Activated CD8-positive, alpha-beta T cell treated with anti-CD3 and anti-CD28 coated beads, Interleukin-2, amount 10 ng/mL, durations not matched to agents 7 days and 5 days (primary cell): ENCODE measurements around the gene MCM9. TPM values are rescaled to one million over a fixed set of nuclear protein-coding genes. Genes with fewer than 3 reads are reported as not detected.

Source experiments
- ATAC-seq: fragments of 150-1000 bp; cut with Tn5 transposase; one replicate; pipeline ENCODE4 v1.10.0; 2021; ENCODE audit warnings: moderate library complexity
- CTCF ChIA-PET: fragments of 350-600 bp; sonication (Branson Sonifier 250); formaldehyde crosslinking; loops from one replicate; lab custom pipeline; 2021; ENCODE audit warnings: antibody characterized with exemption; lab: Charles Lee
- POLR2A ChIA-PET: fragments of 350-600 bp; sonication (Branson Sonifier 250); formaldehyde crosslinking; loops from one replicate; lab custom pipeline; 2021; ENCODE audit warnings: antibody characterized with exemption; lab: Charles Lee
- DNase-seq: peaks from one replicate; pipeline ENCODE4 v3.0.0-alpha.2; 2020
- H3K27ac Mint-ChIP-seq: one replicate; pipeline ENCODE4 v1.8.0; 2021; ENCODE audit warnings: mild to moderate bottlenecking, mixed read lengths
- H3K27me3 Mint-ChIP-seq: one replicate; pipeline ENCODE4 v1.8.0; 2021; ENCODE audit warnings: low read depth, mixed read lengths
- H3K36me3 Mint-ChIP-seq: one replicate; pipeline ENCODE4 v1.8.0; 2021; ENCODE audit warnings: low read depth, mixed read lengths
- H3K4me1 Mint-ChIP-seq: one replicate; pipeline ENCODE4 v1.8.0; 2021; ENCODE audit warnings: low read depth, mixed read lengths
- H3K4me3 Mint-ChIP-seq: one replicate; pipeline ENCODE4 v1.8.0; 2021; ENCODE audit warnings: mild to moderate bottlenecking, mixed read lengths
- H3K9me3 Mint-ChIP-seq: one replicate; pipeline ENCODE4 v1.8.0; 2022; ENCODE audit warnings: mixed read lengths; ENCODE audit not compliant: insufficient read depth
- total RNA-seq, 2 experiments: library from RNA; stranded (reverse); gene quantifications; one replicate each; pipeline ENCODE4 v1.2.3, GENCODE V29; 2021

The MCM9 gene
- total RNA-seq, 2 experiments from 2014 or later, result 18.1 to 18.8 TPM

DNA sequence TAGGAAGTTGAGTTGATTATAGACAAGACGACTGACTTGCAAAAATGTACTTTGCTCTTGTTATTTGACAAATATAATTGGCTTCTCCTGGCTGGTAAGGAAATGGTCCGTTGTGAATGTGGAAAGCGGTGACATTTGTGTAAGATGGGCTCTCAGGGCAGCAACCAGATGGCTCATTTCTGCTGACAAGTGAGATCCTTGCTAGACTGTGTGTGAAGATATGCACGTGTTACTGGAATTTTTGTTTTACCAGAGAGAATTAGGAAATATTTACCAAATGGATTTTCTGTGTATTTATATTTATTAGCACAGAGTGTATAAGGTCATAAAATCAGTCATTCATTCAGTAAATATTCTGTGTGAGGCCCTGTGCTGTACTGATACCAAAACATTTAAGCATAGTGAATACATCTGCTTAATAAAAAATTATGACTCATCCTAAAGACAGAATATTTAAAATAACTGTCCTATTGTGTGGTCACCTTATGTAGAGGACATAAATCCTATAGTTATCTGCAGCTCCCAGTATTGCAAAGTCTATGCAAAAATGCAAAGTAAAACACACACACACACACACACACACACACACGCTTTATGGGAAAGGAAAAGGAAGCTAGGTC lies 150.9 kb downstream of the MCM9 start:
- H3K9me3 Mint-ChIP-seq, result no peaks in the 10 kb centered on the region

DNA sequence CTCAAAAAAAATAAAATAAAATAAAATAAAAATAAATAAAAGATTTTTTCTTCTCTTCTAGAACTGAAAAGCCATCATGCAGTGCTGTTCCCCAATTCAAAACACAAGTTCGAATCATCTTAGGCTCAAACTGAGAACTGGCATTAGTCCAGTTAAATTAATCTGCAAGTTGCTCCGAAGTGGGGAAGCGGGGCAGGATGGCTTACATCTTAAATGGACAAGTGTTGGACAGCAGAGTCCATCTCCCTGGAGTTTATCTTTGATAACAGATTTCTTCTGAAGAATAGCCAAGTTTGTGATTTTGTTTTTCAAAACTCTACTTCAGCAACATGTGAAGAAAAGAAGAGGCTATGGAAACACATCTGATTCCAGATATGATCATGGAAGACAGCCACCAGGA lies 152.3 kb downstream of the MCM9 start:
- Mint-ChIP-seq H3K4me3 (no peak overlapping the region), H3K36me3 (no peaks in the 10 kb centered on the region), H3K4me1 (peaks cover 3% of the 10 kb centered on the region), H3K27ac (no peak overlapping the region), H3K9me3 (no peaks in the 10 kb centered on the region), H3K27me3 (no peaks in the 10 kb centered on the region)
- POLR2A ChIA-PET, result no interaction called here
- DNase-seq, result no peak
- CTCF ChIA-PET, result interaction anchor here (1.0 kb wide), 1 partner anchor 217 kb away, joined by 3 read pairs; no protein-coding TSS in a partner anchor
- ATAC-seq, result no peak

More for the DNA sequence above, 150.9 kb downstream of the MCM9 start:
- POLR2A ChIA-PET, result interaction anchor here (0.6 kb wide), 1 partner anchor 16 kb away, joined by 3 read pairs; no protein-coding TSS in a partner anchor
- Mint-ChIP-seq H3K27ac (no peak overlapping the region), H3K4me3 (no peak overlapping the region), H3K36me3 (no peaks in the 10 kb centered on the region), H3K27me3 (no peaks in the 10 kb centered on the region), H3K4me1 (peaks cover 10% of the 10 kb centered on the region)
- ATAC-seq (no peak), DNase-seq (no peak)
- CTCF ChIA-PET, result interaction anchor here (0.8 to 2.1 kb wide), 4 partner anchors 9 to 86 kb away, joined by 3 to 9 read pairs (median 3); no protein-coding TSS in a partner anchor

DNA sequence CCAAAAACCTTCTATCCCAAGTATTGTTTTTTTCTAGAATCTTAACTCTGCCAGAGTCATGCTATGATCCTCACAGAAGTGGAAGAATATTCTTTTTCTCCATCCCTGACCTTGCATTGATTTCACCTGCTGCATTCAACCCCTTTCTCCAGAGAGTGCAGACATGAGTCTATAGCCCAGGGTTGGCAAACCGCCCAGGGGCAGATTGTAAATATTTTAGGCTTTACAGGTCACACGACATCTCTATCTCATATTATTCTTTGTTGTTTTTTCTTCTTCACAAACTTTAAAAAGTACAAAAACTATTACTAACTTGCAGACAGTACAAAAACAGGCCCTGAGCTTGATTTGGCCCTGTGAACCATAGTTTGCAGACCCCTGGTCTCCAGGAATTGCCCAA lies 153.1 kb downstream of the MCM9 start:
- H3K36me3 Mint-ChIP-seq, result no peaks in the 10 kb centered on the region

DNA sequence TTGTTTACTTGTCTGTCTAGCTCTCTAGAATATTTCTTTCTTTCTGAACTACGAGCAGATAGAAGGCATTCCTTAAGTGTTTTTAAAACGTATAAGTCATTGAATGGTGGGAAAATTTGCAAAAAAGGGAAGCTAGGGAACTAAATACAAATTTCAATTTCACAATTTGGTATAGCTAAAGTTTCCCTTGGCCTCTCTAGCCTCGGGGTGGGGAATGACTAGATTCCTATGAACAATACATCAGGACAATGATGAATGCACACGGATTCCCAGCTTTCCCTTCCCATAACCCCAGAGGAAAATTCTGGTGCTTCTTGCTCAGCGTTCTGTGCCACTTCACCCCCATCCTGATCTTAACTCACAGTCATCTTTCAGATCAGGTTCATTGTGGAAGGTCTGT lies 154.3 kb downstream of the MCM9 start:
- Mint-ChIP-seq H3K27me3 (no peaks in the 10 kb centered on the region), H3K9me3 (no peaks in the 10 kb centered on the region), H3K27ac (no peak overlapping the region), H3K4me1 (peaks cover 15% of the 10 kb centered on the region), H3K4me3 (no peak overlapping the region), H3K36me3 (no peaks in the 10 kb centered on the region)
- ChIA-PET POLR2A (interaction anchor here (0.6 kb wide), 1 partner anchor 9 kb away, joined by 3 read pairs; no protein-coding TSS in a partner anchor), CTCF (interaction anchor here (1.0 to 2.3 kb wide), 4 partner anchors 8 to 215 kb away, joined by 4 to 10 read pairs (median 6); no protein-coding TSS in a partner anchor)
- DNase-seq, result no peak
- ATAC-seq, result no peak

More for the DNA sequence above, 153.1 kb downstream of the MCM9 start:
- CTCF ChIA-PET, result no interaction called here
- Mint-ChIP-seq H3K9me3 (no peaks in the 10 kb centered on the region), H3K4me1 (peaks cover 7% of the 10 kb centered on the region), H3K27ac (no peak overlapping the region), H3K4me3 (no peak overlapping the region), H3K27me3 (no peaks in the 10 kb centered on the region)
- ATAC-seq (no peak), DNase-seq (no peak)
- POLR2A ChIA-PET, result no interaction called here

DNA sequence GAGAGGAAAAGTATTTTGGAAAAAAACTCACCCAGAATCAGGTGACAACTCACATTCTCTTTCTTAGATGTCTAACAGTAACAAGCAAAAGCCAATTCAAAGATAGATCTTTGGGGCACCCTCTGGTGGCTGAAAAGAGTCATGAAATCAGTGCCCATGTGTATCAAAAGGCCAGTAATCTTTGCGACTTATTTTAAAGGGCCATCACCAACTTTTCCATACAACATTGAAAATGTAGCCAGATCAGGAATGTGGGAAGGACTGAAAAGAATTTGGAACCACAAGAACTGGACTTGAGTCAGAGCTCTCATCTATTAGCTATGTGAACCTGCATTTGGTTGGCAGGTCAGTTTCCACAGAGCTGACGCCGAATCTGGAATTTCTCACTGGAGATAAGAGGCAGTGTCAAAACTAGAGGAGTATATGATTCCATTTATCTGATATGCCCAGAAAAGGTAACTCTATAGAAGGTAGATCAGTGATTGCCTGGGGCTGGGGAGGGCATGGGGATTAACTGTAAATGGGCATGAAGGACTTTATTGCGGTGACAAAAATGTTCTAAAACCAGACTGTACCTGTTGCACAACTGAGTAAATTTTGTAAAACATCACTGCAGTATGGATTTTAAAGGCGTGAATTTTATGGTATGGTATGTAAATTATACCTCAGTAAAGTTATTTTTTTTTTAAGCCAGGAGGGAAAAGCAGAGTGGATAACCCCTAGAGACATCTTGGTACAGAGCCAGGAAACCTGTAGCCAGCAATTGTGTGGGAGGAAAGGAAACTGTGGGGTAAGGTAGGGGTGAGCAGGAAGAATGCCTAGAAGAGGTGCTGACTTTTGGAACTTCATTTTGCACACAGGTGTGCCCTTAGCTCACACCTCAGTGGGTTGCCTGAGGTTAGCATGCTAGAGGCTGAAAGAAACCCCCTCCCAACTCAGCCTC lies 158.1 kb downstream of the MCM9 start:
- no peaks in the 10 kb centered on the region for H3K9me3 Mint-ChIP-seq
- POLR2A ChIA-PET, result interaction anchor here (1.8 kb wide), 1 partner anchor 66 kb away, joined by 7 read pairs; no protein-coding TSS in a partner anchor
- no peaks in the 10 kb centered on the region for H3K36me3 Mint-ChIP-seq

DNA sequence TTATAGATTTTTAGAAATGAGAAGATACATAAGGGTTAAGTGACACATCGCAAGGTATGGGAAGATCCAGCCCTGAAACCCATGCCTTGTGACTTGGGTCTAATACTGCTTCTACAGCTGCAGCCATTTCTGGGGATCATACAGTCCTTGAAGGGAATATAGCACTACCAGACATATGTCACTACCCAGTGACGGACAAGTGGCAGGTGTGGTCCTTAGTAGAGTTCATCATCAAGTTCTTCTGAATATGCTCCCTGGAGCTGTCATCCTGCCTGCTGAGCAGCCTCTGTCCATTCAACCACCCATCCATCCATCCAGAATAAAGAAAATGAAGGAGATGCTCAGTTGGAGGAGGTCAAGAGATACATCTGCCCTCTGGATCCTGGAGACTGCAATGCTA lies 159.6 kb downstream of the MCM9 start:
- ChIA-PET POLR2A (interaction anchor here (1.2 to 1.8 kb wide), 2 partner anchors 65 to 70 kb away, joined by 3 to 7 read pairs; no protein-coding TSS in a partner anchor), CTCF (interaction anchor here (0.7 to 3.7 kb wide), 9 partner anchors 9 to 224 kb away, joined by 3 to 33 read pairs (median 4); partner anchors contain the start of gene CEP85L)
- DNase-seq (no peak), ATAC-seq (no peak)
- Mint-ChIP-seq H3K4me3 (no peak overlapping the region), H3K27me3 (no peaks in the 10 kb centered on the region), H3K4me1 (peaks cover 15% of the 10 kb centered on the region), H3K9me3 (no peaks in the 10 kb centered on the region), H3K27ac (no peak overlapping the region), H3K36me3 (no peaks in the 10 kb centered on the region)

More for the DNA sequence above, 158.1 kb downstream of the MCM9 start:
- CTCF ChIA-PET, result interaction anchor here (0.6 to 3.7 kb wide), 21 partner anchors 9 to 218 kb away, joined by 3 to 33 read pairs (median 3); partner anchors contain the start of gene CEP85L
- Mint-ChIP-seq H3K27me3 (no peaks in the 10 kb centered on the region), H3K4me1 (peaks cover 15% of the 10 kb centered on the region), H3K4me3 (no peak overlapping the region), H3K27ac (no peak overlapping the region)
- DNase-seq (peak; percentile 81), ATAC-seq (peak; percentile 87)

DNA sequence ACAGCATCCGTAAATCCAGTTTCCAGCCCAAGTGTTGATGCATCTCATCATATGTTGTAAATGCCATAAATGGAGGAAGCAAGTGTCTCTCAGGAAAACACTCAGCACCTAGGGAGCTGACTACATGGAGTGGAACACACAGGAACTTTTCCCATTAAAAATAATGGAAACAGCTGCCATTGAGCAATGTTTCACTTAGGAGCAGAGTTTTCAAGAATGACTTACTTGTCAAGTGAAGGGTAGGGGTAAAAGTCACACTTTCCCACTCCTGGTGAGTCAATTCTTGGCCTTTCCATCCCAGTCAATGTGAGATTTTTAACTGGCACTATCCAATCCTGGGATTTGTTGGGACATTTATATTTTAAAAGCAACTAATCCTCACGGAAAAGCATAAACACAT lies 160.4 kb downstream of the MCM9 start:
- ChIA-PET POLR2A (no interaction called here), CTCF (interaction anchor here (1.2 kb wide), 3 partner anchors 10 to 37 kb away, joined by 3 to 4 read pairs (median 3); no protein-coding TSS in a partner anchor)
- H3K9me3 Mint-ChIP-seq, result no peaks in the 10 kb centered on the region
- H3K4me3 Mint-ChIP-seq, result no peak overlapping the region
- no peak for ATAC-seq
- no peak overlapping the region for H3K27ac Mint-ChIP-seq
- H3K36me3 Mint-ChIP-seq, result no peaks in the 10 kb centered on the region
- H3K27me3 Mint-ChIP-seq, result no peaks in the 10 kb centered on the region
- H3K4me1 Mint-ChIP-seq, result peaks cover 15% of the 10 kb centered on the region
- no peak for DNase-seq

DNA sequence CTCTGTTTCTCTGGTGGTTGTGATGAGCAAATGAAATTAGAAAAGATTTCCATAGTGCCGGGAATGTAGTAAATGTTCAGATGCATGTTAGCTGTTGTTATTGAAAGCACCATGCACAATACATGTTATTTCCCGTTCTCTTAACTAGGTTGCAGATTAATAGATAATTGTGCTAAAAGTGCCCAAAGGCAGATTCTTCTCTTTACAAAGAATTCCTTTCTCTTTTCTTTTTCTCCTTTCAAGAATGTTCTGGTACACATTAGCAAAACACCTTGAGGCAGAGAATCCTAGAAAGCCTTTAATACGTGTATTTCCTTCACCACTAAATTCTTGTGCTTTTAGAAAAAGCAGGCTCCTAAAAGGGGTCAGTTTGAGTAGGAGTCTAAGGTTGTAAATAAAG lies 162.1 kb downstream of the MCM9 start:
- Mint-ChIP-seq H3K36me3 (no peaks in the 10 kb centered on the region), H3K4me3 (no peak overlapping the region), H3K27ac (no peak overlapping the region), H3K9me3 (no peaks in the 10 kb centered on the region), H3K4me1 (peaks cover 29% of the 10 kb centered on the region), H3K27me3 (no peaks in the 10 kb centered on the region)
- DNase-seq, result no peak
- no peak for ATAC-seq
- ChIA-PET POLR2A (interaction anchor here (2.6 kb wide), 1 partner anchor 63 kb away, joined by 16 read pairs; no protein-coding TSS in a partner anchor), CTCF (no interaction called here)

DNA sequence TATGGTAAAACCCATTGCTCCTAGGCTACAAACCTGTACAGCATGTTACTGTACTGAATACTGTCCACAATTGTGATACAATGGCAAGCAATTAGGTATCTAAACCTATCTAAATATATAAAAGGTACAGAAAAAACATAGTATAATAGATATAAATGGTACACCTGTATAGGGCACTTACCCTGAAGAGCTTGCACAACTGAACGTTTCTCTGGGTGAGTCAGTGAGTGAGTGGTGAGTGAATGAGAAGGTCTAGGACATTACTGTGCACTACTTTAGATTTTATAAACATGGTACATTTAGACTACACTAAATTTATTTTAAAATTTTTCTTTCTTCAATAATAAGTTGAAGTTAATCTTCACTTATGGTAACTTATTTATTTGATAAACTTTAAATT lies 163.7 kb downstream of the MCM9 start:
- ATAC-seq, result no peak
- ChIA-PET CTCF (interaction anchor here (0.7 to 1.5 kb wide), 6 partner anchors 9 to 206 kb away, joined by 3 to 5 read pairs (median 3); no protein-coding TSS in a partner anchor), POLR2A (interaction anchor here (2.6 kb wide), 1 partner anchor 62 kb away, joined by 16 read pairs; no protein-coding TSS in a partner anchor)
- no peaks in the 10 kb centered on the region for H3K9me3 Mint-ChIP-seq
- H3K4me3 Mint-ChIP-seq, result no peak overlapping the region
- no peaks in the 10 kb centered on the region for H3K27me3 Mint-ChIP-seq
- H3K27ac Mint-ChIP-seq, result no peak overlapping the region
- H3K4me1 Mint-ChIP-seq, result peaks cover 16% of the 10 kb centered on the region
- DNase-seq, result no peak
- no peaks in the 10 kb centered on the region for H3K36me3 Mint-ChIP-seq

DNA sequence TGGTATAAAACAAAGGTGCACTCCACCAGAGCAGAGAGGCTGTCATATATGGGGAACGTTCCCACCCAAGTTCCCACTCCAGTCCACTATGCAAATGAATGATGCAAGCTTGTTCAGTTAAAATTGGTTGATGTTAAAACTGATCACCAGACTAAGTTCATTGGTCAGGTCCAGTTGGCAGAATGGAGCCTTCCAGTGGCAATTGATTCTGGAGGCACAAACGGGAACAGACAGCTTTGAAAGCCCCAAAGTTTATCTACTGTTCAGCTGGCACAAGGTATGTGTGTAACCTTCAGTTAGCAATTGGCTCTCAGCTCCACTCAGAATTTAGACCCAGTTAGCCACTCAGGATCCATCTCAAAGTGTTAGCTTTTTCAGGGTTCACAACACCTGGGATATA lies 164.1 kb downstream of the MCM9 start:
- Mint-ChIP-seq H3K9me3 (no peaks in the 10 kb centered on the region), H3K4me1 (peaks cover 15% of the 10 kb centered on the region), H3K27me3 (no peaks in the 10 kb centered on the region), H3K36me3 (no peaks in the 10 kb centered on the region), H3K4me3 (no peak overlapping the region), H3K27ac (no peak overlapping the region)
- DNase-seq (no peak), ATAC-seq (no peak)
- ChIA-PET CTCF (interaction anchor here (0.7 to 1.5 kb wide), 6 partner anchors 9 to 206 kb away, joined by 3 to 6 read pairs (median 3); no protein-coding TSS in a partner anchor), POLR2A (interaction anchor here (2.6 kb wide), 1 partner anchor 61 kb away, joined by 16 read pairs; no protein-coding TSS in a partner anchor)
